IPS DF 4.7 (cell line): ENCODE measurements around the gene GNE.

ENCODE experiments used
- DNase-seq: peaks from one replicate; pipeline ENCODE4 v3.0.0-alpha.2; 2013; ENCODE audit warnings: low spot score; ENCODE audit errors: extremely low read depth

Gene GNE

DNA sequence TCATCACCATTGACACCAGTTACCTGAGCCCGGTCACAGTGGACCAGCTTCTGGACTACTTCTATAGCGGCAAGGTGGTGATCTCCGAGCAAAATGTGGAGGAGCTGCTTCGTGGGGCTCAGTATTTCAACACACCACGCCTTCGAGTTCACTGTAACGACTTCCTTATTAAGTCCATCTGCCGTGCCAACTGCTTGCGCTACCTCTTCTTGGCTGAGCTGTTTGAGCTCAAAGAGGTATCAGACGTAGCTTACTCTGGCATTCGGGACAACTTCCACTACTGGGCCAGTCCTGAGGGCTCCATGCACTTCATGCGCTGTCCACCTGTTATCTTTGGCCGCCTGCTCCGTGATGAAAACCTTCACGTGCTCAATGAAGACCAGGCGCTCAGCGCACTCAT, 88.5 kb downstream of the GNE start:
- no peak for DNase-seq

DNA sequence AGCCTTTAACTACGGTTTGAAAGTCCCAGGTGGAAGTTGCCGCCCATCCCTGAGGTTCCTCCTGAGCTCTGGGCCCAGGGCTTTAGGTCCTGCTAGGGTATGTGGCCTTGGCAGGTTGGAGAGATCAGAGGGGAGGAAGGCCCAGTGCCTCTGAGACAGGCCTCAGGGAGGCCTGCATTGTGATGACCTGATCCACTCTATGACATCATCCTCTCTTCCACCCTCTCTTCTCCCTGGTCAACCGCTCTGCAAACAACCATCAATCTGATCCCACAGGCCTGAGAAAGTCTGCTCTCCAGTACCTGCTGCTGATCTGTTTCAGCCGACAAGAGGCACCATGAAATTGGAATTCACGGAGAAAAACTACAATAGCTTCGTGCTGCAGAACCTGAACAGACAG, 89.1 kb downstream of the GNE start, which contains the start of gene CCIN:
Gene CCIN (plus strand): TSS at position 223 of the 400 bp plus-strand sequence. CDS start 115 bp downstream, at position 338.
- no peak for DNase-seq

DNA sequence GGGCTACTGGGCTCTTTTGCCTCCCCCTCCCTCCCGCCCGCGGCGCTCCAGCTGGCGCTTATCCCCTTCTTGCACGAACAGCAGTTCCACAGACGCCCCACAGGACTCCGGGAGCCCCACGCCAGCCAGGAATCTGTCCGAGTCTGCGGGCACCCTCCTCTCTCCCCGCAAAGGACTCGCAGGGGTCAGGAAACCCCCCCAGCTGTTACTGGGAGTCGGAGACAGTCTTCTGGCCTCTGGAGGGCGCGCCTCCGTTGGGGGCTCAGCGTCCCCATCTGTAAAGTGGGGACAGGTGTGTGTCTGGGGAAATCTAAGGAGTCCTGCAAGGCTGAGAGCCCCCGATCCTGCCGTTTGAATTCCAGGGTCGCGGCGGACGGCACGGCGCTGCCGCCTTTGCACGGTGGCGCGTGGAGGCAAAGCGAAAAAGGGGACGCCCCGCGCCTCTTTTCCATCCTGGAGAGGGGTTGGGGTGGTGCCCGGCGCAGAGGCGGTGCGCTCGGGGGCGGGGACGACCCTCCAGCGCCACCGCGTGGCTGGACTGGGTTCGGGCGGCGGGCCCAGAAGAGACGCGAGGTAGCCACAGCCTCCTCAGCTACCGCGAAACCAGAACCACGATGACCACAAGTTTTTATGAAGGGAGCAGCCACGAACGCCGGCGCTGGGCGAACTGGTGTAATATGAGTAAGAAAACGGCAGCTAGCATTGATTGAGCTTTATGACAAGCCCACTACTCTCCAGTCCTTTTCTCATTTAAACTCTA, 91.9 kb downstream of the GNE start:
- DNase-seq: no peak

DNA sequence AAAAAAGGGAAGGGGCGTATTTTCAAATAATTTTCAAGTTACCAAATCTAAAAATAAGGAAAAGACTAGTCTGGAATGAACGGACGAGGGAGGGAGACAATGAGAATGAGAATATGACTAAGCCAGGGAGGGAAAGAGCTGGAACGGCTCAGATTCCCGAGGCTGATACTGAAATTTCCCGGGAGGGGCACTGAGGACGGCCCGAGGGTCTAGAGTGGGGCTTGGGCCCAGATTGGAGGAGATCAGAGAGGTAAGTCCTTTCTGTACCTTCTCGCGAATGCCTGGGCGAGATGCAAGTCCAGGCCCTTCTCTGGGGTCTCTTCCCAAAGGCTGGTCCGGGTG, 92.5 kb downstream of the GNE start:
- DNase-seq: no peak

DNA sequence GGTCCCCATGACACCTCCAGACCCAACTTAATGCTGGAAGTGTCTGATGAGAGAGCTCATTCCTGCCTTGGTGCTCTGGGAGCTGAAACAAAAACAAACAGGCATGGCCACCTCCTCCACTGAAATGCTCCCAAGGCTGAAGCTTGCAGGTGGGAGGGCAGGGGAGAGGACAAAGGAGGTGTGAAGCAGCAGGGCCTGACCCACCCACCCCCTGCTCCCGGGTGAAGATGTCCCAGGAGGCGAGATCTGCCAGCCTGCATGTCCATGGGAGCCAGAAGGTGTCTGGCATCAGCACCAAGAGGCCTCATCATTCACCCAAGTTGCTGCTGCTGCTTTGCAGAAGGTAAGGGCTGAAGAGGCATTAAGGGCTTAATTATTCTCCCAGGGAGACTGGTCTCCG, 93.3 kb downstream of the GNE start:
- no peak for DNase-seq
